Fibroblast of skin of right quadriceps (primary cell): ENCODE measurements around the gene ZNF496.

Experiments used
- DNase-seq: peaks from one replicate; pipeline ENCODE4 v3.0.0-alpha.2; 2013

Gene ZNF496

DNA sequence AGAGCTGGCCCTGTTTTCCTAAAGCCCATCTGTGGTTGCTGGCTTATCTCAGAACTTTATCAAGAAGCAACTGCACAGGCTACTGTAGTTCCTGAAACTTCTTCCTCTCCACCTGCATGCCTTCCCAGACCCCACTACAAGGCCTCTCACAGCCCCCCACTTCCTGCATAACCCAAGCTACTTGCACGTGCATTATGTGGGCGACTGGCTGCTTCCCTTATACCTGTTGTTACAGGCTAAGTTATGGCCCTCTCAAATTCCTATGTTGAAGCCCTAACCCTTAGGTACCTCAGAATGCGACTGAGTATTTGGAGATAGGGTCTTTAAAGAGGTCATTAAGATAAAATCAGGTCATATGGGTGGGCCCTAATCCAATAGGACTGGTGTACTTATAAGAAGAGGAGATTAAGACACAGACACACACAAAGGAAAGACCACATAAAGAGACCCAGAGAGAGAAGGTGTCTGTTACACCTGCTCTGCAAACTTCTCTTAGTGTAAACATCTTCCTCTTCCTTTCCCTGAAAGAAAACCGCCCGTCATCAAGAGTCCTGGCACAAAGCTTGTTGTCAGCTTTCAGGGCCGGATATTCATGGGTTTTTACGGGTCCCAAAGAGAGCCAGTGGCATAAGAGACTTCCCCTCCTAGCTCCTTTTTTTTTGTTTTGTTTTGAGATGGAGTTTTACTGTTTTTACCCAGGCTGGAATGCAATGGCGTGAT is 5.1 kb downstream of the ZNF496 start:
- no peak for DNase-seq

DNA sequence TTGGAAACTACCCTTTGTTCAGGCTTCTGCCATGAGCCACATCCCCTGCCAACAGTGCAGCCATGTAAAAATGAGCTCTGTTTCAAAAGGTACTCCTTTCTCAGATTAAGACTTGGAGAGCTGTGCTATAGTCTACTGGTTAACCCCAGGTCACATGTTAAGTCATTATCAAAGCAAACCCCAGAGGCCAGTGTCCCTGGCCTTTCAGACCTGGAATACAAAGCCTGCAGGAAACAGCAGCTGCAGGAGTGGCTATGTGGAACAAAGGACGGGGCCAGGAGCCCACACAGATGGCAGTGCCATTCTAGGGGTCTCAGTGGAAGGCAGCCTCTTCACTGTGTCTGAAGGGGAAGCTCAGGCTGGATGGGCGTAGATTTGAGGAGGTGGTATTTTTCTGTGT is 6.7 kb downstream of the ZNF496 start:
- DNase-seq = no peak

DNA sequence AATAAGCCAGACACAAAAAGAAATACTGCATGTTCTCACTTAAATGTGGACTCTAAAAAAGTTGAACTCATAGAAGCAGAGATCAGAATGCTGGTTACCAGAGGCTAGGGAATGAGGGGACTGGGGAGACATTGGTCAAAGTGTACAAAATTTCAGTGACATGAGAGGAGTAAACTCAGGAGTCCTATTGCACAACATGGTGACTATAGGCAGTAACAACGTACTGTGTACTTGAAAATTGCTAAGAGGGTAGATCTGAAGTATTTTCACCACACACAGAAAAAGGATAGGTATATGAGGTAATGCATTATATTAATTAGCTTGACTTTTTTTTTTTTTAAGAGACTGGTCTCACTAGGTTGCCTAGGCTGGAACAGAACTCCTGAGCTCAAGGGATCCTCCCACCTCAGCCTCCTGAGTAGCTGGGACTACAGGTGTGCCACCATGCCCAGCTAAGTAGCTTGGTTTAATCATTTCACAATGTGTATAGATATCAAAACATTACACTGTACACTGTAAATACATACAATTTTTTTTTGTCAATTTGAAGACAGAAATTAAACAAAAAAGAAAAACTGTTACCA is 7.4 kb downstream of the ZNF496 start:
- DNase-seq = no peak

DNA sequence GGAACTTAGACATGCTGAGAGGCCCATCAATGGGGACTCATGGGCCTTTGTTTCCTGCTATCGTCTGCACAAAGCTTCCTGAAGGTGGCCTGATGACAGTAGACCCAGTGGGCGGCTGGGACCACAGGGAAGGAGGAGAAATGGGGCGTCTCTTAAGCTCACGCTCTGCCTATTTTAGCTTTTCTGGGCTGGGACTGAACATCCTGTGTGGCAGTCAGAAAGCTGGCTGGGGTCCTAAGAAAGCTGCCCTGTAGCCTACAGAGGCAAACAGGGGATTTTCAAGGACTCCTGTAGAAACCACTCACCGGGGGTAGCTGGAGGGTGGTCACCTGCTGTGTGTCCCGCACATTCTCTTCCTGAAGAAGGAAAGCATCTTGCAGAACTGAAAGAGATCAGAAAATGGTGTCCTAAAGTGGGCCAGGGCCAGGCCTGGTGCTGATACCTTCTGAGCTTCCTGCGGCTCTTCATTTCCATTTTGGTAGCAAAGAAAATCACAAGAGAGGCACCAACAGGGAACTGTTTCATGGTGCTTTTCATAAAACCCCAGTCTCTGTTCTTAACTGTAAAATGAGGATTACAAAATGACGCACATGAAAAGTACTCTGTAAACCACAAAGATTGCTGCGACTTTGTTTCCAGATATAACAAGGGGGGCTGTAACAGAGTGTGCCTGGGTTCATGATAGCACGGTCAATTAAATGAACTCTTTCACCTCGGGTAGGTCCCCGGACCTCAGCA is 8.6 kb downstream of the ZNF496 start:
- no peak for DNase-seq

DNA sequence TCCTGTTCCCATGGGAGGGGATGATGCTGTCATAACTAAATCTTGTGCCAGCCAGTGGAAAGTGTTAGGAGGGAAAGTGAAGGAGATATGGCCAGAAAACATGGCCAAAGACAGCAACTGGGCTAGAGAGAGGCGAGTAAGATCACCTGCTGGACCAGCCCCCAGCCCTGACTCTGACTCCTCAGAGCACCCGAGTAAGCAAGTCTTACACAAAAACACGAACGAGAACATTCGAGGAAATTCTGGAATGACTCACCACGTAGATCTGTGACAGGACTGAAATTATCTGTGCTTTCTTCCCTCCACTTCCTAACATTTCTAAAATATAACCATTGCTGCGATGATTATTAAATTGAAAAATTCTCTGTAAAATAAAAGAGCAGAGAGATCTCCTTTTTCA is 9.2 kb downstream of the ZNF496 start:
- no peak for DNase-seq

DNA sequence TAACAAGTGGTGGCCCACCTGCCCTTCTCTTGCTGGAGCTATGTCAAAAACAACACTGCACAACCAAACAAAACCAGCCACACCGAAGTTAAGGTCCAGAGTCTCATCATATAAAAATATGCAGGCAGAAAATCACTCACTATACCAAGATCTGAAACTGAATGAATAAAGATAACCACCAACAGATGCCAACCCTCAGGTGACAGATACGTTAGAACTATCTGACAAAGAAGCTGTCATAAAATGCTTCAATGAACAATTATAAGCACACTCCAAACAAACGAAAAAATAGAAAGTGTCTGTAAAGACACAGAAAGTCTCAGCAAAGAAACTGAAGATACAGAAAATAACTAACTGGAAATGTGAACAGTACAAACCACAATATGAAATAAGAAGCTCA is 14.0 kb downstream of the ZNF496 start:
- no peak for DNase-seq

DNA sequence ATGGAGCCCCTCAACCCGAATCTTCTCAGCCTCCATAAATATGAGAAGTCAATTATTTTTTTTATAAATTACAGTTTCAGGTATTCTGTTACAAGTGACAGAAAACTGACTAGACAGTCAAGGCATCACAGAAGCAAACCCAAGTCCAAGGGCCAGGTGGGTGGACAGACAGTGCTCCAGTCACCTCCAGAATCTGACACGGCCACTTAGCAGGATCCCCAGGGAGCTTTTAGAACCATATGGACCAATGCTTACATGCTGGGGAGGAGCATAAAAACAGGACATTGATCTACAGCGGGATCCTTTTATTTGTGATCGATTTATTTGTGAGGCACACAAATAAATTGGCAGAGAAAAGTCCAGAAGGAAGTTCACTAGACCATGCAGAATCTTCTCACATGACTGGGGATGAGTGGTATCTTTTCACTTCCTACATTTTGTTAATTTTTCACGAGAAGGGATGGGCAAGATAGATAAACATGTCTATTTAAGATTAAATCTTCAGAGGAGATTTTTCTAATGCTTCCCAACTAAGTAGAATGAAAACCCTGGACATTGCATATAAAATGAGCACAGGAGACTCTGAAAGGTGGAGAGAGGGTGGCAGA is 15.0 kb downstream of the ZNF496 start:
- DNase-seq = no peak

DNA sequence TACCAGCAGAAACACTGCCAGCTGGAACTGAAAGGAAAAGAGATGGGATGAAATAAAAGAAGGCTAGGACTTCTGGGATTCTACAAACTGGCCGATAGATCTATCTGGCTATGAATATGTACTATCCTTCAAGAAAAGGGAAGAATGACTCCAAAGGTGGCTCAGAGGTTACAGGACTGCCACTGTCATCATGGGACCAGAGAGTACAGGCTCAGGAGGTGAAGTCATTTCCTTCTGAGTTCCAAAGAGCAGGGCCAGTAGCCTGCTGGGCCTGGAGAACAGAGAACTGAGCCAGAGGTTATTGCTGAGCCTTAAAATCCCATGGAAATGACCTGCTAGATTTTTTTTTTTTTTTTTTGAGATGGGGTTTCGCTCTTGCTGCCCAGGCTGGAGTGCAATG is 27.6 kb downstream of the ZNF496 start:
- no peak for DNase-seq

DNA sequence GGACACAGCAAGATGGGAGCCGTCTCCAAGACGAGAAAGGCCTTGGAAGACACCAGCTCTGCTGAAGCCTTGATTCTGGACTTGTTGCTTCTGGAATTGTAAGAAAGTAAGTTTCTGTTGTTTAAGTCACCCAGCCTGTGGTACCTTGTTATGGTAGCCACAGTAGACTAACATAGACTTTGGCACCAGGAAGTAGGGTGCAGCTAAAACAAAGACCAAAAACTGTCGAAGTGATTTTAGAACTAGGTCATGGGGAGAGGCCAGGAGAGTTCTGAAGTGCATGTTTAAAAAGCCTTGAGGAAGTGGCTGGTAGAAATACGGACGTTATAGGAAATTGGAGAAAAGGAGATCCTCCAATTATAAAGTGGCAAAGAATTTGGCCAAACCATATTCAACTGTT is 28.5 kb downstream of the ZNF496 start:
- DNase-seq = no peak

DNA sequence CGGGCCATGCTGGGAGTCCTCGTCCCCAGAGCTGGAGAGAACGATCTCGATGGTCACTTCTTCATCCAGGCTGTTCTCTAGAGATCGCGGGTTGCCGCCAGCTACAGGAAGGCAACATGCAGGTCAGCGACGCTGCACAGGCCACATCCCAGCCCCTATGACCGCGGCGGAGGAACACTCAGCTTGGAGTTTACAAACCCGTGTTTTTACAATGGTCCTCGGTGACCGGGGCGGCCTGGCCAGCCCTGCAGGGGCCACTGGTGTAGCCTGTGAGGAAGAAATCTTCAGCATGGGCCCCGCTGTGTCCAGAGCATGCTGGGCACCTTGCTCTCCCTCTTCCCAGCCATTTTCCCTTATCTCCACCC is 30.5 kb downstream of the ZNF496 start:
- DNase-seq = no peak

DNA sequence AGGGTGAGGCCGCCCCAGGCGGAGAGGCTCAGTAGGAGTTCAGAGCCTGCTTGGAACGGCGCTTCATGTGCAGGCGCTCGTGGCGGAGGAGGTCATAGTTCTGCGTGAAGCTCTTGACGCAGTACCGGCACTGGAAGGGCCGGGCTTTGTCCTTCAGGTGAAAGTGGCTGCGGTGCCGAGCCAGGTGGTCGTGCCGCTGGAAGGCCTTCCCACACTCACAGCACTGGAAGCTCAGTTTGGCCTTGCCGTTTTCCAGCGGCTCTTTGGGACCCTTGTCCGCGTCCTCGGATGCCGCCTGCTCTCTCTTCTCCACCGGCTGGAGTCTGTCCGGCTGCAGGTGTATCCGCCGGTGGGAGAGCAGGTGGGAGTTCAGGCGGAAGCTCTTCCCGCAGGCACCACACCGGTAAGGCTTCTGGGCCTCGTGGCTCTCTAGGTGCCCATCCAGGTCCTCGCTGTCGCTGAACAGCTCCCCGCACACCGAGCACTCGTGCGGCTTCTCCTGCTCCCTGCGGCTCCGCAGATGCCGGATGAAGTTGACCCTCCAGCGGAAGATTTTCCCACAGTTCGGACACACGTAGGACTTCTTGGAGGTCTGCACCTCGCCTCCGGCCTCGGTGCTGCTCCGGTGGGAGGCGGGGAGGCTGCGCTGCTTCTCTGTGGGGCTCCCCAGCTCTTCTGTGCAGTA is 31.0 kb downstream of the ZNF496 start:
- no peak for DNase-seq

DNA sequence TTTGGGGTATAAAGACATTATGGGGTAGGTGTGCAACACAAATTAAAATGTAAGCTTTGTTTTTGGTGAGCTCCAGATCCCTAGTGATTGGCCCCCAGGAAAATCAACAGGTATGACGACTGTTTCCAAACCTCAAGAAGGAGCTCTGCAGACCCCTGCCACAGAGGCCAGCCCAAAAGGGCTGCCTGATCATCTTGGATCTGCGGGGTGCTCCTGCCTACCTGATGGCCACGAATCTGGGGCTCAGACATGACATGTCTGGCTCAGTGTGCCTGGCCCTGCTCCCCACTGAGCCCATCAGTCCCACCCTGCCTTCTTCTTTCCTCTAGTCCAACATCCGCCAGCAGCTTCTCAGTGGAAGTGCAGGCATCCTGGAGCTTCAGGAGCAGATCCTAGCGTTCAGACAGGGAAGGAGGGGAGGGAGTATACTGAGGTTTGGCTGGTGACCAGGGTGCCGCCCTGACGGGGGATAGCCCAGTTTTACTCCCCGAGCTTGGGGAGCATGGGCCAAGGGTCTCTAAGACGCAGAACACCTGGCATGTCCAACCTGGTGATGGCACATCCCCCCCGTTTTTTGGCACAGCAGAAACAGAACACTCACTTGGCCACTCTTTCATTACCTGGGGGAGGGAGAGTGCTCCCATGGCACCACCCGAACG is 31.8 kb downstream of the ZNF496 start:
- no peak for DNase-seq

DNA sequence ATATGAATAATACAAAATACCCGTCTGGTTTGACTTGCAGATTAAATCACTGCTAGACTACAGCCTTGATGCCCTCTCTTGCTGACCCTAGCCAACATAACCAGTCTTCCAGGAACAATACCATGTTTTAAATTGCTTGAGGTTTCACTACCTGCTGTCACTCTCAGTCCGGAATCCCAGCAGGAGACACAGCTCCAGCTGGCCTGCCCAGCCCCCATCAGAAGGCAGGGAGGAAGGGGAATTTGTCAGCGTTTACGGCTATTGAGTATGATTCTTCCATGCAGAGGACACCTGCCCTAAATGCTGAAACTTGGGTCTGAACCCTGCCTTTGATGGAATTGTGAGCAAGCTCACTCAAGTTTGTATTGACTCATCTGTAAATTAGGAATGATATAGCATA is 33.0 kb downstream of the ZNF496 start:
- DNase-seq = no peak

DNA sequence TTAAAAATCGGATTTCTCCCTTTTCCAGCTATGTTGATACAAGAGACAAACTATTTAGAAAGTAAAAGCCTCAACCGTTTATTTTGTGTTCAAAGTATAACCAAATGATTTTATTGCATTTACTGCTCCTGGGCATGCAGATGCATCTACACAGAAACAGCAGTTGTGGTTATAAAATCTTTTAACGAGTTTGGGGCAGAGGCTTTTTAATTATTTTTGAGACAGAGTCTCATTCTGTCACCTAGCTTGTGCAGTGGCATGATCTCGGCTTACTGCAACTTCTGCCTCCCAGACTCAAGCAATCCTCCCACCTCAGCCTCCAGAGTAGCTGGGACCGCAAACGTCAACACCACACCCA is 33.6 kb downstream of the ZNF496 start:
- no peak for DNase-seq

DNA sequence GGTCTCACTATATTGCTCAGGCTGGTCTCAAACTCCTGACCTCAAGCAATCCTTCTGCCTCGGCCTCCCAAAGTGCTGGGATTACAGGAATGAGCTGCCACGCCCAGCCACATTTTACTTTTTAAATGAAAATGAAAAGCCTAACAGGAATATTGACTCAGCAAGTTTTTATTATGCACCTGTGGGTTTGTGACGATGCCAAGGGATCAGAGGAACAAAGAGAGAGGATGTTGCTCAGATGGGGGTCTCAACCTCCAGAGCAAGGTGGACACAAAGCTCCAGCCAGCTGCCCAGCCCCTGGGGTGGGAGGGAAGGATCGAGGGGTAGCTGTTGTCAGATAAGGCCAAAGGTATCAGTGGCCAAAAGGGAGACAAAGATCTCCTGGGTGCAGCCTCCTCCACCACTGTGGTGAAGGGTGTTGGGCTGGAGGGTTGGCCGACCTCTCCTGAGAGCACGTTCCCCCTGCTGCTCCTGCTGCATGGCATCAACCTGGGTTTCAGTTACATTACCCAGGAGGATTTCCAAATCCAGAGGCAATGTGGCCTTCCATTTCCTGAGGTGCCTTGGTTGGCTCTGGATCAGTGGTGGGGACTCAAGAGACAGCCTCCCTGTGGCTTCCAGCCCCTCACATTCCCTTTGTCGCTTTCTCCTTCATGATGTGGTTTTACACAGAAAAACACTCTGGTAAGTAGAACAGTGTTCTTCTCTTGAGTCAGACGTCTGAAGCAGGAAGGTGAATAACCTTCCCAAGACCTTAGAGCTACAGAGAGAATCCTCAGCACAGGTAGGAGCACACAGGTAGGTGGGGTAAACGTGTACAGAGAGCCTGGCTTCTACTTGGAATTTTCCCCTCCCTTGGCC is 34.2 kb downstream of the ZNF496 start:
- DNase-seq = no peak

DNA sequence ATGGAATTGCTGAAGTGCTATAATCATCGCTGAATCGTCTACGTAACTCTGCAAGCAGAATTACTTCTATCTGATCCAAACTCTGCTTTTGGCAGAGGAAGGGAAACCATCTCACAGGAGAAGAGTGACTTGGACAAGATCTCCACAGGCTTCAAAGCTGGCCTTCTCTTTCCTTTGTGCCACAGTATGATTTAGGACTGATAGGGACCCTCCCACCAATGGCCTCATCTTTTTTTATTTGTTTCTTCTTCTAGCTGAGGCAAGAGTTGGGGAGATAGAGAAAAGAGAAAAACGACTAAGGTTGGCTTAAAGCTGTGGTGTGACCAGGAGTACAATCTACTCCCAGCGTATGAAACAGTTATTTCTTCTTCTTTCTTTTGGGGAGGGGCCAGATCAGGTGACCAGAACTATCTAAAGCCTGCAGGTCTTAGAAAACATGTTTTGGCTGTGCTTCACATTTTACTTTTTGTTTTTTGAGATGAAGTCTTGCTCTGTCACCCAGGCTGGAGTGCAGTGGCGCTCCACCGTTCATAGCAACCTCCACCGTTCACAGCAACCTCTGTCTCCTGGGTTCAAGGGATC is 35.0 kb downstream of the ZNF496 start:
- DNase-seq = no peak

DNA sequence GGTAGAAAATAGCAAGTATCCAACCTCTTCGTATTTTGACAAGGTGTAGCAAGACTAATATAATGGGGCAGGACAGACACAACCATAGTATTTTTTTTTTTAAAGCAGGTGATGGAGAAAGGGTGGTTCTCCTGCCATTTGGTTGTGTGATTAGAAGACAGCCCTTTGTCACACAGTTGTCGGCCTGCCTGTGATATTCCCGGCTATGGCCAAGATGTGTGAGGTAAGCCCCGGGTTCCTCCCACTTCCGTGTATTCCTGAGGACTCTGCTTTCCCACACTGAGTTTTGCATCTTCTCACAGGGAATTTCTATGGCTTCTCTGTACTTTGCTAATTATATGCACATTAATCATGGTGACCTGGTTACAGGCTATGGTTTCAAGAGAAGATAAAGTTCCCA is 35.9 kb downstream of the ZNF496 start:
- DNase-seq = no peak

DNA sequence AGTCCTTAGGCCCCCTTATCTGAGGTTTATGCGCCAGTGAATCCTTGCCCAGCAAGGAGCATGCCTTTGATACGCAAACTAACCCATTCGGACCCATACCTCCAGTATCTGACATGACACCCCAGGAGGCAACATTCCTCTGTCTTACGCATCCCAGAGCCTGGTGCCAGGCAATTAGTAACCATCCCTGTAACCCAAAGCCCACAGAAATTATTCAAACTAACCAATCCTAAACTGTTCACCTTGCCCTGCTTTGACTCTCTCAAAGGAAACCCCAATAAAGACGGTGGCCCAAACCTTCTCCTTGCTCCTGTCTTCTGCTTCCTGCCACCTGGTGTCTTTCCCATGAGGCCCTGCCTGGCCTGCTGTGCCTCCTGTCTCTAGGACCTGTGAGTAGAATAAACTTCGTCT is 36.4 kb downstream of the ZNF496 start:
- DNase-seq = no peak

DNA sequence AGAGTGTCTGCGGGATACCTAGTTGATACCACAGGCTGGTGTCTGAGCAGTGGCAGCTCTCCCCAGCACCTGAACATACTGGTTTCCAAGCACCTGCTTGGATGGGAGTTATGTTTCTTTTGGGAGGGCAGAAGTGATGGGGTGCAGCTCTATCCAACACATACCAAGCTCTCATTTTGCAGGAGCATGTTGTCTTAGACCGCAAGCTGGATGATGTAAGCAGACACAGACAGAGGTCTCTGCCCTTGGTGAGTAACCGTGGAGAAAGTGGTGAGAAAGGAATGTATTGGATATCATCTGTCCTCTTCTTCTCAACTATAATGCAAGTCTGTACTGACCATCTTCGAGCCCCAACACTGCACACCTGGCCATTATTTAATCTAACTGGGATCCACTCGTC is 37.4 kb downstream of the ZNF496 start:
- peak; percentile 54 for DNase-seq

DNA sequence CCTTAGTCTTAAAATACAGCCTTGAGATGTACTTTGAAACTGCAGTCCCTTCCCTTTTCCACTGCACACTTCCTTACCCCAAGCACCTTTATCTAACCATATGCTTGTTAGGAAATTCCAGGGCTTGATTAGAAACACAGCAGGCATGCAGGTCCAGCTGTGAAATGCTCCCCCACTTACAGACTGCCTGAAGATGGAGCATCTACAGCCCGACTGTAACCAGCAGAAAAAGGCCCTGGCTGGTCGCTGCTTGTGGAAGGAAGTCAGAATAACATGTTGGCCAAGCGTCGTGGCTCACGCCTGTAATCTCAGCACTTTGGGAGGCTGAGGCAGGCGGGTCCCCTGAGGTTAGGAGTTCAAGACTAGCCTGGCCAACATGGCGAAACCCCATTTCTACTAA is 38.6 kb downstream of the ZNF496 start:
- peak; percentile 22 for DNase-seq

DNA sequence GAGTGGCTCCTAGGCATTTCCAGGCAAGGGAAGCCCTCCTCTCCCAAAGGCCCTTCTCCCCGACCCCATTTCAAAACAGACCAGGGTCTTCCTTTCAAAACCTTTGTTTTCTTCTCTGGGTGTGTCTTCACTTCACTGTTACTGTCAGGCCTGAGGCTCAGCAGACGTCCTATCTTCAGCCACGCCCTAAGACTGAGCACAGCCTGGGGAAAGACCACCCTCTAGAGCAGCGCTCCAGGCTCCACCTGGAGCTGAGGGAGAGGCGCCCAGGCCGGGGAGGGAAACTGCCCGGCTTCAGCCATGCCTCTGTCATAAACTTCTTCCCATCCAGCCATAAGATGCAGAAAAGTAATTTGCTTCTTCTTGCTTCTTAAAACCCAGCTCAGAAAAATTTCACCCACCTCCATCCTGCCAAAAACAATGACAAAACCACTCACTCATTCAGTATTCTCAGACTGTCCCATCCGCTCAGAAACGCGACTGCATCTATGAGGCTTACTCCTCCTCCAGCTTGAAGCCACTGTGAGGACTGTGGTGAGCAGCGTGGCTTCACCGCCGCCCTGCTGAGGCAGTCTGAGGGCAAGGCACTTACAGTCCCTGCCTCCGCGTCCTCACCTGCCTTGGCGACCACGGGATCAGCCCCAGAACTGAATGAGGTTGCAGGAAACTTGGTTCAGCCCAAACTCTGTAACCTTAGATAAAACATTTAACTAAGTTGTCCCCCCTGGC is 39.7 kb downstream of the ZNF496 start:
- no peak for DNase-seq
